HepG2 (cell line): Measurements from ENCODE around the gene NCBP3. TPM values are rescaled to one million over a fixed set of nuclear protein-coding genes. Genes with fewer than 3 reads are reported as not detected.

ENCODE experiments used
- ATRX ChIP-seq: sonication (generic); formaldehyde crosslinking; IDR thresholded peaks from 2 replicates; pipeline ENCODE4 v1.4.0; 2020; ENCODE audit warnings: missing genetic modification reagents, borderline replicate concordance
- BRCA1 ChIP-seq: sonication (generic); formaldehyde crosslinking; IDR thresholded peaks from 2 replicates; pipeline ENCODE4 v1.4.0; 2020; ENCODE audit warnings: missing genetic modification reagents
- CCAR2 ChIP-seq: fragments of 200-400 bp; formaldehyde crosslinking; optimal IDR thresholded peaks from 2 replicates; pipeline ENCODE3; 2018; ENCODE audit warnings: low read depth, mild to moderate bottlenecking, low read length, moderate library complexity
- KLF15 ChIP-seq: sonication (generic); formaldehyde crosslinking; IDR thresholded peaks from 2 replicates; pipeline ENCODE4 v1.8.1; 2023; ENCODE audit warnings: borderline replicate concordance, mild to moderate bottlenecking, inconsistent platforms, missing genetic modification reagents, mixed read lengths
- MBD4 ChIP-seq: IDR thresholded peaks from 2 replicates; pipeline ENCODE4 v1.6.1; 2012; ENCODE audit warnings: low read length, inconsistent platforms, borderline replicate concordance
- MLLT10 ChIP-seq: sonication (generic); formaldehyde crosslinking; IDR thresholded peaks from 2 replicates; pipeline ENCODE4 v1.4.0; 2020; ENCODE audit warnings: missing genetic modification reagents
- MTF1 ChIP-seq: sonication (generic); formaldehyde crosslinking; IDR thresholded peaks from 2 replicates; pipeline ENCODE4 v1.5.0; 2020; ENCODE audit warnings: missing genetic modification reagents
- NKX3-1 ChIP-seq: sonication (generic); formaldehyde crosslinking; IDR thresholded peaks from 2 replicates; pipeline ENCODE4 v1.5.0; 2020; ENCODE audit warnings: missing genetic modification reagents
- NR3C1 ChIP-seq: sonication (generic); formaldehyde crosslinking; IDR thresholded peaks from 2 replicates; pipeline ENCODE4 v1.4.0; 2020; ENCODE audit warnings: missing genetic modification reagents
- PTBP1 ChIP-seq: fragments of 200-400 bp; formaldehyde crosslinking; IDR thresholded peaks from 2 replicates; pipeline ENCODE4 v1.6.1; 2018; ENCODE audit warnings: low read length, low read depth; ENCODE audit not compliant: poor library complexity, severe bottlenecking
- RARA ChIP-seq: IDR thresholded peaks from 2 replicates; pipeline ENCODE4 v1.6.1; 2016; ENCODE audit warnings: missing genetic modification reagents, missing compliant biosample characterization
- REPIN1 ChIP-seq: sonication (generic); formaldehyde crosslinking; IDR thresholded peaks from 2 replicates; pipeline ENCODE4 v1.8.0; 2022; ENCODE audit warnings: missing genetic modification reagents, low read depth, mild to moderate bottlenecking, borderline replicate concordance
- RNF2 ChIP-seq: fragments of 450-650 bp; conservative IDR thresholded peaks from 2 replicates; pipeline ENCODE4 v1.6.1; 2016; ENCODE audit warnings: low read depth
- SMYD3 ChIP-seq: sonication (generic); formaldehyde crosslinking; IDR thresholded peaks from 2 replicates; pipeline ENCODE4 v1.8.1; 2023; ENCODE audit warnings: mild to moderate bottlenecking, missing genetic modification reagents
- TBX3 ChIP-seq: fragments of 450-650 bp; IDR thresholded peaks from 2 replicates; pipeline ENCODE4 v1.6.1; 2017; ENCODE audit warnings: antibody characterized with exemption, mild to moderate bottlenecking, inconsistent platforms, borderline replicate concordance
- ZNF225 ChIP-seq: sonication (generic); formaldehyde crosslinking; IDR thresholded peaks from 2 replicates; pipeline ENCODE4 v1.4.0; 2020; ENCODE audit warnings: mild to moderate bottlenecking, missing genetic modification reagents
- polyA plus RNA-seq, 8 experiments: library from polyadenylated mRNA; depleted of rRNA in 3 of 8; stranded (reverse) in 7 of 8; unstranded in 1 of 8; fragments of >200 nt; fragmentation: Illumina TruSeq in 4 of 8; extraction: Trizol in 4 of 8; gene quantifications; 2 replicates each; pipeline versions ENCODE4 v1.2.1 to v1.2.3, GENCODE V29; 2011 to 2016; ENCODE audit warnings: low read depth in 4 of 8, missing spikeins in 1 of 8, mixed read lengths in 1 of 8; ENCODE audit not compliant: insufficient read depth in 1 of 8
- total RNA-seq, 5 experiments: library from RNA; depleted of rRNA; stranded (reverse); fragments of >200 nt; fragmentation: Illumina TruSeq; extraction: Trizol; gene quantifications; 2 replicates each; pipeline ENCODE4 v1.2.3, GENCODE V29; 2016; ENCODE audit warnings: low read depth in 1 of 5
- TF ChIP-seq, protein P1 (sequence below): sonication (generic); formaldehyde crosslinking; IDR thresholded peaks from 2 replicates; pipeline ENCODE4 v1.4.0; 2020; ENCODE audit warnings: low read depth, missing genetic modification reagents
- TF ChIP-seq, protein P2 (sequence below): sonication (generic); formaldehyde crosslinking; IDR thresholded peaks from 2 replicates; pipeline ENCODE4 v1.4.0; 2020; ENCODE audit warnings: missing genetic modification reagents; ENCODE audit errors: not compliant biosample characterization
- TF ChIP-seq, protein P3 (sequence below), 2 experiments: IDR thresholded peaks; 2 replicates each; pipeline ENCODE4 v1.6.1; 2011 to 2012; ENCODE audit warnings: low read length in 2 of 2, borderline replicate concordance in 1 of 2, low read depth in 1 of 2, mild to moderate bottlenecking in 1 of 2, moderate library complexity in 1 of 2
- TF ChIP-seq, protein P4 (sequence below): sonication (generic); formaldehyde crosslinking; IDR thresholded peaks from 2 replicates; pipeline ENCODE4 v1.9.0; 2021; ENCODE audit warnings: missing genetic modification reagents, mild to moderate bottlenecking, borderline replicate concordance

Gene NCBP3
- total and polyA plus RNA-seq, 2 of the 13 experiments (the other 11 are each of a cell fraction or from before 2014, with no cell fraction given) = 19.5 to 24.8 TPM

DNA sequence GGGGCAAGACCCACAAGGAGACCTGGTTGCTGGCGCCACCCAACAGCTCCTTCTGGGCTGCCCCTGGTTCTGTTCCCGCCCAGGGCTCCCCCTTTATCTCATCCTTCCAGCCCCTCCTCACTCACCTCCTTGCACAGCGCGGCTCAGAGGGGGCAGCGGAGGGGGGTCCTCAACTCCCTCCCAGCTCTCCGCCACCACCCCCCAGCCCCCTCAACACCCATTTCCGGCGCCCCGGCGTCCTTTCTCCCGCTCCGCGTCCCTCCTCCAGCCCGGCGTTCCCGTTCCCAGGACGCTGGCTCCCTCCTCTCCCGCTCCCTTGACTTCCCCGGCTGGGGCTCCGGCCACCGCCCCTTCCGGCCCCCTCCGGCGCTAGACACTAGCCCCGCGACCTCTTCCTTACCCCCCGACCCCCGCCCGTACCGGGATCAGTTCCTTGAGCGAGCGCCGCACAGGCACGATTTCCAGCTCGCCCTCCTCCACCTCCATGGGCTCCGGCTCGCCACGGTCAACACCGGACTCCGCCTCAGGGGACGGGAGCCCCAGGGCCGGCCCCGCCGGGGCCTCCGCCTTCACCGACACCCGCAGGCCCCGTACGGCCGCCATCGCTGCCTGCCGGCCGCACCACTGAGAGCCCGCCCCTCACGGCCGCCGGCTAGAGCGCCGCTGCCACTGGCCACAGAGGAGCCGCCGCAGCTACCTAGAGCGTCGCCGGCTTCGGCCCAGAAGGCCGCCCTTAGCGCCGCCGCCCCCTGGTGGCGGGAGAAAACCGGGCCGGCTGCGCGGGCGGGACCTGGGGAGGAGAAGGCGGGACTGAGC is at the start of gene NCBP3 (continued):
- TF ChIP-seq, protein P1, sequence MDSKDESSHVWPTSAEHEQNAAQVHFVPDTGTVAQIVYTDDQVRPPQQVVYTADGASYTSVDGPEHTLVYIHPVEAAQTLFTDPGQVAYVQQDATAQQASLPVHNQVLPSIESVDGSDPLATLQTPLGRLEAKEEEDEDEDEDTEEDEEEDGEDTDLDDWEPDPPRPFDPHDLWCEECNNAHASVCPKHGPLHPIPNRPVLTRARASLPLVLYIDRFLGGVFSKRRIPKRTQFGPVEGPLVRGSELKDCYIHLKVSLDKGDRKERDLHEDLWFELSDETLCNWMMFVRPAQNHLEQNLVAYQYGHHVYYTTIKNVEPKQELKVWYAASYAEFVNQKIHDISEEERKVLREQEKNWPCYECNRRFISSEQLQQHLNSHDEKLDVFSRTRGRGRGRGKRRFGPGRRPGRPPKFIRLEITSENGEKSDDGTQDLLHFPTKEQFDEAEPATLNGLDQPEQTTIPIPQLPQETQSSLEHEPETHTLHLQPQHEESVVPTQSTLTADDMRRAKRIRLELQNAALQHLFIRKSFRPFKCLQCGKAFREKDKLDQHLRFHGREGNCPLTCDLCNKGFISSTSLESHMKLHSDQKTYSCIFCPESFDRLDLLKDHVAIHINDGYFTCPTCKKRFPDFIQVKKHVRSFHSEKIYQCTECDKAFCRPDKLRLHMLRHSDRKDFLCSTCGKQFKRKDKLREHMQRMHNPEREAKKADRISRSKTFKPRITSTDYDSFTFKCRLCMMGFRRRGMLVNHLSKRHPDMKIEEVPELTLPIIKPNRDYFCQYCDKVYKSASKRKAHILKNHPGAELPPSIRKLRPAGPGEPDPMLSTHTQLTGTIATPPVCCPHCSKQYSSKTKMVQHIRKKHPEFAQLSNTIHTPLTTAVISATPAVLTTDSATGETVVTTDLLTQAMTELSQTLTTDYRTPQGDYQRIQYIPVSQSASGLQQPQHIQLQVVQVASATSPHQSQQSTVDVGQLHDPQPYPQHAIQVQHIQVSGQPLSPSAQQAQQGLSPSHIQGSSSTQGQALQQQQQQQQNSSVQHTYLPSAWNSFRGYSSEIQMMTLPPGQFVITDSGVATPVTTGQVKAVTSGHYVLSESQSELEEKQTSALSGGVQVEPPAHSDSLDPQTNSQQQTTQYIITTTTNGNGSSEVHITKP (CRISPR knock-in tag) = no peak
- TF ChIP-seq MBD4 (no peak), CCAR2 (peak; percentile 92), NR3C1 (CRISPR knock-in tag) (no peak), SMYD3 (CRISPR knock-in tag) (peak; percentile 71; the same call in 1 of the 2 replicates), NKX3-1 (CRISPR knock-in tag) (0 out of 2 replicates have a peak, but pooled peaks have one; percentile 54), BRCA1 (CRISPR knock-in tag) (no peak), REPIN1 (CRISPR knock-in tag) (peak; percentile 95), MLLT10 (CRISPR knock-in tag) (no peak), MTF1 (no peak), KLF15 (CRISPR knock-in tag) (no peak), ATRX (no peak), TBX3 (no peak), RNF2 (no peak), ZNF225 (0 out of 2 replicates have a peak, but pooled peaks have one; percentile 32), RARA (CRISPR knock-in tag) (peak; percentile 51), PTBP1 (no peak)
- TF ChIP-seq, protein P2, sequence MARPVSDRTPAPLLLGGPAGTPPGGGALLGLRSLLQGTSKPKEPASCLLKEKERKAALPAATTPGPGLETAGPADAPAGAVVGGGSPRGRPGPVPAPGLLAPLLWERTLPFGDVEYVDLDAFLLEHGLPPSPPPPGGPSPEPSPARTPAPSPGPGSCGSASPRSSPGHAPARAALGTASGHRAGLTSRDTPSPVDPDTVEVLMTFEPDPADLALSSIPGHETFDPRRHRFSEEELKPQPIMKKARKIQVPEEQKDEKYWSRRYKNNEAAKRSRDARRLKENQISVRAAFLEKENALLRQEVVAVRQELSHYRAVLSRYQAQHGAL = no peak
- TF ChIP-seq, protein P3, sequence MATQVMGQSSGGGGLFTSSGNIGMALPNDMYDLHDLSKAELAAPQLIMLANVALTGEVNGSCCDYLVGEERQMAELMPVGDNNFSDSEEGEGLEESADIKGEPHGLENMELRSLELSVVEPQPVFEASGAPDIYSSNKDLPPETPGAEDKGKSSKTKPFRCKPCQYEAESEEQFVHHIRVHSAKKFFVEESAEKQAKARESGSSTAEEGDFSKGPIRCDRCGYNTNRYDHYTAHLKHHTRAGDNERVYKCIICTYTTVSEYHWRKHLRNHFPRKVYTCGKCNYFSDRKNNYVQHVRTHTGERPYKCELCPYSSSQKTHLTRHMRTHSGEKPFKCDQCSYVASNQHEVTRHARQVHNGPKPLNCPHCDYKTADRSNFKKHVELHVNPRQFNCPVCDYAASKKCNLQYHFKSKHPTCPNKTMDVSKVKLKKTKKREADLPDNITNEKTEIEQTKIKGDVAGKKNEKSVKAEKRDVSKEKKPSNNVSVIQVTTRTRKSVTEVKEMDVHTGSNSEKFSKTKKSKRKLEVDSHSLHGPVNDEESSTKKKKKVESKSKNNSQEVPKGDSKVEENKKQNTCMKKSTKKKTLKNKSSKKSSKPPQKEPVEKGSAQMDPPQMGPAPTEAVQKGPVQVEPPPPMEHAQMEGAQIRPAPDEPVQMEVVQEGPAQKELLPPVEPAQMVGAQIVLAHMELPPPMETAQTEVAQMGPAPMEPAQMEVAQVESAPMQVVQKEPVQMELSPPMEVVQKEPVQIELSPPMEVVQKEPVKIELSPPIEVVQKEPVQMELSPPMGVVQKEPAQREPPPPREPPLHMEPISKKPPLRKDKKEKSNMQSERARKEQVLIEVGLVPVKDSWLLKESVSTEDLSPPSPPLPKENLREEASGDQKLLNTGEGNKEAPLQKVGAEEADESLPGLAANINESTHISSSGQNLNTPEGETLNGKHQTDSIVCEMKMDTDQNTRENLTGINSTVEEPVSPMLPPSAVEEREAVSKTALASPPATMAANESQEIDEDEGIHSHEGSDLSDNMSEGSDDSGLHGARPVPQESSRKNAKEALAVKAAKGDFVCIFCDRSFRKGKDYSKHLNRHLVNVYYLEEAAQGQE (IDR thresholded peaks at IDR 0.05; ENCODE audit: borderline replicate concordance in 1 of 2, low read depth in 1 of 2, low read length in 2 of 2) = no peak
- TF ChIP-seq, protein P4, sequence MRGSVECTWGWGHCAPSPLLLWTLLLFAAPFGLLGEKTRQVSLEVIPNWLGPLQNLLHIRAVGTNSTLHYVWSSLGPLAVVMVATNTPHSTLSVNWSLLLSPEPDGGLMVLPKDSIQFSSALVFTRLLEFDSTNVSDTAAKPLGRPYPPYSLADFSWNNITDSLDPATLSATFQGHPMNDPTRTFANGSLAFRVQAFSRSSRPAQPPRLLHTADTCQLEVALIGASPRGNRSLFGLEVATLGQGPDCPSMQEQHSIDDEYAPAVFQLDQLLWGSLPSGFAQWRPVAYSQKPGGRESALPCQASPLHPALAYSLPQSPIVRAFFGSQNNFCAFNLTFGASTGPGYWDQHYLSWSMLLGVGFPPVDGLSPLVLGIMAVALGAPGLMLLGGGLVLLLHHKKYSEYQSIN (CRISPR knock-in tag) = no peak
